Prostate gland (tissue), 2 donors: ENCODE measurements around the gene TRIP4. TPM values are rescaled to one million over a fixed set of nuclear protein-coding genes. Genes with fewer than 3 reads are reported as not detected.

Experiments used
- DNase-seq: peaks from one replicate; pipeline ENCODE4 v3.0.0-alpha.2; 2019; ENCODE audit warnings: low spot score
- H3K27ac ChIP-seq, 2 donors: fragments of 200-600 bp; sonication (generic); 2 replicates each; pipeline ENCODE4 v1.5.1; 2017 to 2019
- H3K27me3 ChIP-seq: fragments of 200-600 bp; sonication (generic); replicated peaks from 2 replicates; pipeline ENCODE4 v1.5.1; 2019; ENCODE audit not compliant: insufficient read depth
- H3K36me3 ChIP-seq, 2 donors: fragments of 200-600 bp; sonication (generic); 1 replicate in 1 of 2; 2 replicates in 1 of 2; pipeline versions ENCODE4 v1.5.1 to v1.8.1; 2017 to 2019
- H3K4me1 ChIP-seq: fragments of 200-600 bp; sonication (generic); replicated peaks from 2 replicates; pipeline ENCODE4 v1.5.1; 2019
- H3K4me3 ChIP-seq, 2 donors: fragments of 200-600 bp; sonication (generic); 2 replicates each; pipeline ENCODE4 v1.5.1; 2017 to 2019
- H3K9me3 ChIP-seq: fragments of 200-600 bp; sonication (generic); 2 replicates; pipeline ENCODE4 v1.5.1; 2017
- CTCF ChIP-seq, 4 experiments: fragments of 200-600 bp in 2 of 4; fragments of 450-650 bp in 2 of 4; sonication (generic) in 2 of 4; IDR thresholded peaks; 1 replicate in 3 of 4; 2 replicates in 1 of 4; pipeline ENCODE4 v1.5.1; 2016 to 2019; ENCODE audit warnings: antibody characterized with exemption in 4 of 4, mild to moderate bottlenecking in 2 of 4, moderate library complexity in 2 of 4
- POLR2A ChIP-seq: fragments of 450-650 bp; IDR thresholded peaks from one replicate; pipeline ENCODE4 v1.6.1; 2016; ENCODE audit warnings: antibody characterized with exemption, mild to moderate bottlenecking
- POLR2AphosphoS5 ChIP-seq: sonication (generic); formaldehyde crosslinking; IDR thresholded peaks from one replicate; pipeline ENCODE4 v1.6.1; 2017; ENCODE audit warnings: antibody characterized with exemption
- WGBS: methylation state at CpG from one replicate; pipeline ENCODE4 v1.1.5; 2018; 5-methylcytosine and 5-hydroxymethylcytosine counted together
- intact Hi-C: fragments of 100-400 bp; cut with DNase I; formaldehyde crosslinking; loops from one replicate; pipeline ENCODE4 v1.14.2; 2022
- total RNA-seq, 2 donors: library from RNA; depleted of rRNA; stranded (reverse); fragments of >200 nt; gene quantifications; one replicate each; pipeline ENCODE4 v1.1.0, GENCODE V29; 2016

The TRIP4 gene
- total RNA-seq, 2 donors from 2014 or later, result 14.6 to 17.6 TPM

- no peaks in the 10 kb centered on the region for H3K27me3 ChIP-seq
- H3K4me1 ChIP-seq, result no peaks in the 10 kb centered on the region
- 92% methylated on average over 5 of the region's 5 CpGs for WGBS
- no peaks in the 10 kb centered on the region for H3K9me3 ChIP-seq
- no peaks in the 10 kb centered on the region for H3K36me3 ChIP-seq
- TF ChIP-seq POLR2A (no peak), POLR2AphosphoS5 (no peak), CTCF (IDR thresholded peaks at IDR 0.05) (no peak)
- intact Hi-C loops, result no loop called here
- no peak for DNase-seq
- no peak overlapping the region for H3K27ac ChIP-seq
- no peak overlapping the region for H3K4me3 ChIP-seq
Measured at GRCh38 chr15:64396789-64397188, 9.2 kb downstream of the TRIP4 start.

GRCh38 chr15:64398575-64398974 is 10.9 kb downstream of the TRIP4 start:
- H3K36me3 ChIP-seq, result no peaks in the 10 kb centered on the region
- TF ChIP-seq CTCF (IDR thresholded peaks at IDR 0.05) (no peak), POLR2A (no peak), POLR2AphosphoS5 (no peak)
- WGBS, result 98% methylated on average over 2 of the region's 2 CpGs

GRCh38 chr15:64400583-64400982 is 12.9 kb downstream of the TRIP4 start:
- no peaks in the 10 kb centered on the region for H3K9me3 ChIP-seq
- 66% methylated on average over 2 of the region's 2 CpGs for whole genome bisulfite sequencing
- intact Hi-C loops, result no loop called here

More at GRCh38 chr15:64398575-64398974, 10.9 kb downstream of the TRIP4 start:
- Histone ChIP-seq H3K27me3 (no peaks in the 10 kb centered on the region), H3K4me3 (no peak overlapping the region), H3K9me3 (no peaks in the 10 kb centered on the region), H3K4me1 (no peaks in the 10 kb centered on the region), H3K27ac (no peak overlapping the region)
- DNase-seq, result no peak
- intact Hi-C loops, result no loop called here

GRCh38 chr15:64412216-64412615 is 24.6 kb downstream of the TRIP4 start:
- Histone ChIP-seq H3K27ac (no peak overlapping the region), H3K4me3 (no peak overlapping the region), H3K27me3 (no peaks in the 10 kb centered on the region), H3K36me3 (peaks cover 0 to 4% of the 10 kb centered on the region in 2 donors), H3K4me1 (no peaks in the 10 kb centered on the region), H3K9me3 (no peaks in the 10 kb centered on the region)
- WGBS, result 63% methylated on average over 2 of the region's 2 CpGs
- intact Hi-C loops, result no loop called here
- DNase-seq, result no peak
- TF ChIP-seq POLR2A (no peak), POLR2AphosphoS5 (no peak), CTCF (IDR thresholded peaks at IDR 0.05) (no peak)

More at GRCh38 chr15:64400583-64400982, 12.9 kb downstream of the TRIP4 start:
- no peaks in the 10 kb centered on the region for H3K27me3 ChIP-seq
- DNase-seq, result peak; percentile 39
- H3K4me1 ChIP-seq, result no peaks in the 10 kb centered on the region
- peak overlapping the region in 1 of 2 donors; percentile 66 for H3K27ac ChIP-seq
- no peak overlapping the region for H3K4me3 ChIP-seq
- no peak for TF ChIP-seq CTCF (IDR thresholded peaks at IDR 0.05)
- TF ChIP-seq POLR2AphosphoS5, result peak; percentile 82
- no peaks in the 10 kb centered on the region for H3K36me3 ChIP-seq

GRCh38 chr15:64422697-64423096 is 35.1 kb downstream of the TRIP4 start:
- no peak overlapping the region for H3K4me3 ChIP-seq
- H3K36me3 ChIP-seq, result no peaks in the 10 kb centered on the region

More at GRCh38 chr15:64422697-64423096, 35.1 kb downstream of the TRIP4 start:
- intact Hi-C loops, result no loop called here
- Histone ChIP-seq H3K27me3 (no peaks in the 10 kb centered on the region), H3K9me3 (no peaks in the 10 kb centered on the region), H3K27ac (no peak overlapping the region), H3K4me1 (no peaks in the 10 kb centered on the region)
- WGBS, result 95% methylated on average over 2 of the region's 2 CpGs
- DNase-seq, result no peak
- TF ChIP-seq POLR2A (no peak), CTCF (IDR thresholded peaks at IDR 0.05) (no peak), POLR2AphosphoS5 (no peak)
